ENCODE measurements around the gene LNP1. TPM values are rescaled to one million over a fixed set of nuclear protein-coding genes. Genes with fewer than 3 reads are reported as not detected.
A peak's percentile ranks its signal among the peaks of the same experiment; 100 is the strongest.

Gene LNP1
- total and polyA plus RNA-seq, 9 donors = 5.5 to 8.2 (median 6.4) TPM

- DNase-seq = no peak
- no CpG with 5 or more reads among the region's 2 CpGs for WGBS (ENCODE audit: insufficient coverage)
- H3K9me3 ChIP-seq (replicated peaks; ENCODE audit: control insufficient read depth, low read depth, low read length) = no peaks in the 10 kb centered on the region
- H3K4me3 ChIP-seq (ENCODE audit: low read length) = no peak overlapping the region
- H3K36me3 ChIP-seq (ENCODE audit: control insufficient read depth, insufficient read depth, low read length) = no peaks in the 10 kb centered on the region
- no peaks in the 10 kb centered on the region for H3K27me3 ChIP-seq (ENCODE audit: control insufficient read depth, insufficient read depth, low read length)
- no peak overlapping the region for H3K27ac ChIP-seq (ENCODE audit: low read length)
- peaks cover 4% of the 10 kb centered on the region for H3K4me1 ChIP-seq (ENCODE audit: control insufficient read depth, insufficient read depth, low read length)
Observed at GRCh38 chr3:100396967-100397366, 4.4 kb upstream of the LNP1 start.

DNA sequence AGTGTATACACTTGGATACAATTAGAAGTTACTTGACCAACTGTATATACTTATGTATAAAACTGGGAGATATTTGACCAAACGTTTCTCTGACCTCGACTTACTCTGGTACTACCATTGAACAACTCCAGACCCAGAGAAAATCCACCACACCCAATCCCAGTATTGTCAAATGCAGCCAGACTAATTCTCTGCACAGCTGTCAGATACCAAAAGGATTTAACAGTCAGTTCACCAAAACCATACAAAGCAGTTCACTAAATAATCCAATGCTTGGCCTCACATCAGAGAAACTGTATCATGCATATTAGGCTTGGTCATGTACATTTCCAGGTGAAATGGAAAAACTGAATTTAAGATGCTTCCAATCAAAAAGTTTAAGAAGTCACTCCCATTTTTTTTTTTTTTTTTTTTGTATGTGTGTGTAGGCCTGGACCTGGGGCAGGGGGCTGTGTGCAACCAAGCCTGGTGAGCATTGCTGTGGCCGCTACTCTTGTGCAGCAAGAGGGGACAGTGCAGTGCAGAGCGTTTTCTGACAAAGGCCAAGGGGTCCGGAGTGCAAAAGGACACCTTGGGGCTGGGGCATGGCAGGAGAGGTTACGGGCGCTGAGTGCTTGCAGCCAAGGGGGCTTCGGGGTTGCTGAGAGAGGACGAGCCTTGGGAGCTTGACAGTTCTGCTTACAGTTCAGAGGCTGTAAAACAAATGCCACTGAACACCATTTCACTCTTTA lies 1.8 kb upstream of the LNP1 start:
- H3K9me3 ChIP-seq (replicated peaks; ENCODE audit: control insufficient read depth, low read depth, low read length) = no peaks in the 10 kb centered on the region
- no peak overlapping the region for H3K27ac ChIP-seq (ENCODE audit: low read length)
- H3K4me3 ChIP-seq (ENCODE audit: low read length) = peak overlapping the region; percentile 87
- DNase-seq = peak; percentile 13
- WGBS (ENCODE audit: insufficient coverage) = 53% methylated on average over 5 of the region's 9 CpGs
- no peaks in the 10 kb centered on the region for H3K36me3 ChIP-seq (ENCODE audit: control insufficient read depth, insufficient read depth, low read length)
- no peaks in the 10 kb centered on the region for H3K27me3 ChIP-seq (ENCODE audit: control insufficient read depth, insufficient read depth, low read length)
- H3K4me1 ChIP-seq (ENCODE audit: control insufficient read depth, insufficient read depth, low read length) = peaks cover 9% of the 10 kb centered on the region

- Histone ChIP-seq H3K27me3 (ENCODE audit: control insufficient read depth, insufficient read depth, low read length) (no peaks in the 10 kb centered on the region), H3K36me3 (ENCODE audit: control insufficient read depth, insufficient read depth, low read length) (no peaks in the 10 kb centered on the region), H3K4me1 (ENCODE audit: control insufficient read depth, insufficient read depth, low read length) (peaks cover 9% of the 10 kb centered on the region), H3K4me3 (ENCODE audit: low read length) (peak overlapping the region; percentile 87), H3K27ac (ENCODE audit: low read length) (peak overlapping the region; percentile 99), H3K9me3 (replicated peaks; ENCODE audit: control insufficient read depth, low read depth, low read length) (no peaks in the 10 kb centered on the region)
- DNase-seq = peak; percentile 41
- 0% methylated on average over 22 of the region's 22 CpGs for WGBS (ENCODE audit: insufficient coverage)
Observed at GRCh38 chr3:100400419-100400779, 940 bp upstream of the LNP1 start.

- DNase-seq = peak; percentile 74
- peaks cover 9% of the 10 kb centered on the region for H3K4me1 ChIP-seq (ENCODE audit: control insufficient read depth, insufficient read depth, low read length)
- under 1% methylated on average over 19 of the region's 23 CpGs for WGBS (ENCODE audit: insufficient coverage)
- H3K36me3 ChIP-seq (ENCODE audit: control insufficient read depth, insufficient read depth, low read length) = no peaks in the 10 kb centered on the region
- no peaks in the 10 kb centered on the region for H3K27me3 ChIP-seq (ENCODE audit: control insufficient read depth, insufficient read depth, low read length)
- H3K27ac ChIP-seq (ENCODE audit: low read length) = peak overlapping the region; percentile 99
- H3K9me3 ChIP-seq (replicated peaks; ENCODE audit: control insufficient read depth, low read depth, low read length) = no peaks in the 10 kb centered on the region
- H3K4me3 ChIP-seq (ENCODE audit: low read length) = peak overlapping the region; percentile 87
Observed at GRCh38 chr3:100401674-100402041, 319 bp downstream of the LNP1 start.

DNA sequence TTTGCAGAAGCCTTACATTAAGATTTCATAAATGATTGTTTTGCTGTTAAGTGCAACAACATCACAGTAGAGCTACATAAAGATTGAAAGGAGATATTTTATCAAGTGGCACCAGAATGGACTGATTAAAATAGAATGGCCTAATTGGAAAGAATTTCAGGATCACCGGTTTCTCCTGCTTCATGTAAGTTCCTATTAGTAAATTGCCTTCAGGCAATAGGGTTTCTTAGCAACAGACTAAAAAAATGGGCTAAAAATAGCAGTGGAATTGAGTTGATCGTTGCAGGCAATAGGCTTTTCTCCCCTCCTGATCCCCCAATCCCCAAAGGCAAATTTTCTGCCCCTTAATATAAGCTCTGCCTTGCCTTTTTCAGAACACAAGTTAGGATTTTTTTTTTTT lies 917 bp downstream of the LNP1 start:
- DNase-seq = peak; percentile 89
- Histone ChIP-seq H3K4me1 (ENCODE audit: control insufficient read depth, insufficient read depth, low read length) (peaks cover 9% of the 10 kb centered on the region), H3K27me3 (ENCODE audit: control insufficient read depth, insufficient read depth, low read length) (no peaks in the 10 kb centered on the region), H3K27ac (ENCODE audit: low read length) (peak overlapping the region; percentile 99), H3K4me3 (ENCODE audit: low read length) (peak overlapping the region; percentile 87), H3K9me3 (replicated peaks; ENCODE audit: control insufficient read depth, low read depth, low read length) (peaks cover 2% of the 10 kb centered on the region), H3K36me3 (ENCODE audit: control insufficient read depth, insufficient read depth, low read length) (no peaks in the 10 kb centered on the region)
- WGBS (ENCODE audit: insufficient coverage) = no CpG with 5 or more reads among the region's 2 CpGs

DNA sequence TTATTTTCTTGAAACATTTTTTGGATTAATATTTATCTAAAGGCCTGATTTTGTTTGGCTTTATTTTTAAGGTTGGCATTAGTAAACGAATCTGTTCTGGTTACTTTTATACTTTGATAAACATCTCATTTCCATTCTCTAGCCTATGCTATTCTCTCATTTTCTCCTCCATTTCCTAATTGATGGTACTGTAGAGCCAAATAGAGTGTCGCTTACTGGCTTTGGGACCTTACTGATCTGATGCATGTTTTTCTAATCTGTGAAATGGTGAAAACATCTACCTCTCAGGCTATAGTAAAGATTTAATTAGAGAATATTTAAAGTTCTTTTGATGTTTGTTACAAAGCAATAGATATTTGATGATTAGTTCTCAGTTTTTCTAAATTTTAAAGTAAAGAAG lies 1.6 kb downstream of the LNP1 start:
- peaks cover 9% of the 10 kb centered on the region for H3K4me1 ChIP-seq (ENCODE audit: control insufficient read depth, insufficient read depth, low read length)
- H3K27me3 ChIP-seq (ENCODE audit: control insufficient read depth, insufficient read depth, low read length) = no peaks in the 10 kb centered on the region
- peak; percentile 49 for DNase-seq
- H3K9me3 ChIP-seq (replicated peaks; ENCODE audit: control insufficient read depth, low read depth, low read length) = peaks cover 8% of the 10 kb centered on the region
- peak overlapping the region; percentile 87 for H3K4me3 ChIP-seq (ENCODE audit: low read length)
- H3K36me3 ChIP-seq (ENCODE audit: control insufficient read depth, insufficient read depth, low read length) = no peaks in the 10 kb centered on the region
- WGBS (ENCODE audit: insufficient coverage) = no CpG with 5 or more reads among the region's 2 CpGs
- H3K27ac ChIP-seq (ENCODE audit: low read length) = peak overlapping the region; percentile 99

- H3K27ac ChIP-seq (ENCODE audit: low read length) = no peak overlapping the region
- H3K4me3 ChIP-seq (ENCODE audit: low read length) = no peak overlapping the region
- H3K4me1 ChIP-seq (ENCODE audit: control insufficient read depth, insufficient read depth, low read length) = peaks cover 9% of the 10 kb centered on the region
- 28% methylated on average over 2 of the region's 5 CpGs for WGBS (ENCODE audit: insufficient coverage)
- DNase-seq = peak; percentile 17
- H3K27me3 ChIP-seq (ENCODE audit: control insufficient read depth, insufficient read depth, low read length) = no peaks in the 10 kb centered on the region
- peaks cover 15% of the 10 kb centered on the region for H3K9me3 ChIP-seq (replicated peaks; ENCODE audit: control insufficient read depth, low read depth, low read length)
- H3K36me3 ChIP-seq (ENCODE audit: control insufficient read depth, insufficient read depth, low read length) = no peaks in the 10 kb centered on the region
Observed at GRCh38 chr3:100403362-100404249, 2.3 kb downstream of the LNP1 start.

DNA sequence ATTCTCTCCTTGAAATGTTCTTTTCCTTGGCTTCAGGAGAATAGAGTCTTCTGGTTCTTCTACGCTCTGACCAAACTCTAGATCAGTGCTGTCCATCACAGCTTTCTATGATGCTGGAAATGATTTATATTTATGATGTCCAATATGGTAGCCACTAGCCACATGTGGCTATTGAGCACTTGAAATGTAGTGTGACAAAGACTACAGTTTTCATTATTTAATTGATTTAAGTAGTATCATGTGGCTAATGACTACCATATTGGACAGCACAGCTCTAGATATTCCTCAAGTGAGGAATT lies 2.9 kb downstream of the LNP1 start:
- H3K36me3 ChIP-seq (ENCODE audit: control insufficient read depth, insufficient read depth, low read length) = no peaks in the 10 kb centered on the region
- WGBS (ENCODE audit: insufficient coverage) = no CpG with 5 or more reads among the region's 1 CpG
- peaks cover 9% of the 10 kb centered on the region for H3K4me1 ChIP-seq (ENCODE audit: control insufficient read depth, insufficient read depth, low read length)
- no peak overlapping the region for H3K4me3 ChIP-seq (ENCODE audit: low read length)
- no peaks in the 10 kb centered on the region for H3K27me3 ChIP-seq (ENCODE audit: control insufficient read depth, insufficient read depth, low read length)
- no peak overlapping the region for H3K27ac ChIP-seq (ENCODE audit: low read length)
- no peak for DNase-seq
- H3K9me3 ChIP-seq (replicated peaks; ENCODE audit: control insufficient read depth, low read depth, low read length) = peaks cover 15% of the 10 kb centered on the region

GRCh38 chr3:100407164-100407563 lies 5.8 kb downstream of the LNP1 start:
- Histone ChIP-seq H3K27ac (ENCODE audit: low read length) (no peak overlapping the region), H3K27me3 (ENCODE audit: control insufficient read depth, insufficient read depth, low read length) (no peaks in the 10 kb centered on the region), H3K9me3 (replicated peaks; ENCODE audit: control insufficient read depth, low read depth, low read length) (peaks cover 28% of the 10 kb centered on the region), H3K4me3 (ENCODE audit: low read length) (no peak overlapping the region), H3K4me1 (ENCODE audit: control insufficient read depth, insufficient read depth, low read length) (peaks cover 5% of the 10 kb centered on the region), H3K36me3 (ENCODE audit: control insufficient read depth, insufficient read depth, low read length) (peaks cover 7% of the 10 kb centered on the region)
- no peak for DNase-seq
- no CpG with 5 or more reads among the region's 2 CpGs for WGBS (ENCODE audit: insufficient coverage)

DNA sequence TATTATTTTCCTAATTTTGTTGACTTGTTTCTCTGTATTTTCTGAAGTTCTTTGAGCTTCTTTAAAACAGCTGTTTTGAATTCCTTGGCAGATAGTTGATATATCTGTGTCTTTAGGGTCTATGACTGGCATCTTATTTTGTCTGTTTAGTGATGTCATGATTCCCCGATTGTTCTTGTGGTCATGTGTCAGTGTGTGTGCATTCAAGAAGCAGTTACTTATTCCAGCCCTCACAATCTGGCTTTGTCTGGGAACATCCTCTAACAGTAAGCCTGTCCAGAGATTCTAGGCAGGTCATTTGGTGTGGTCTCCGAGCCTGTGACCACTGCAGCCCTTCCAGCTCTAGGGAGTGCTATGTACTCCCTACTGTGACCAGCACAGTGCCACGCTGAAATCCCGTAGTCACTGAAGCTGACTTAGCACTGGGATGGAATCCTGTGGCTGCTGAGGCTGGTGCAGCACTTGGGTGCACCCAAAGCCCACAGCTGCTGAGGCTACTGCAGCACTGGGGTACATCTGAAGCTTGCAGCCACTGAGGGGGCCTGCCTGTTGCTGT lies 6.7 kb downstream of the LNP1 start:
- Histone ChIP-seq H3K4me3 (ENCODE audit: low read length) (no peak overlapping the region), H3K27ac (ENCODE audit: low read length) (no peak overlapping the region), H3K36me3 (ENCODE audit: control insufficient read depth, insufficient read depth, low read length) (peaks cover 9% of the 10 kb centered on the region), H3K4me1 (ENCODE audit: control insufficient read depth, insufficient read depth, low read length) (peaks cover 4% of the 10 kb centered on the region), H3K9me3 (replicated peaks; ENCODE audit: control insufficient read depth, low read depth, low read length) (peaks cover 28% of the 10 kb centered on the region), H3K27me3 (ENCODE audit: control insufficient read depth, insufficient read depth, low read length) (no peaks in the 10 kb centered on the region)
- 86% methylated on average over 3 of the region's 4 CpGs for WGBS (ENCODE audit: insufficient coverage)
- DNase-seq = no peak

Measured in muscle of leg (tissue), 11 donors.